Endodermal cell (in vitro differentiated cells): ENCODE measurements around the gene MRAP. TPM values are rescaled to one million over a fixed set of nuclear protein-coding genes. Genes with fewer than 3 reads are reported as not detected.

Experiments used
- DNase-seq: peaks from one replicate; pipeline ENCODE4 v3.0.0-alpha.2; 2017
- H3K27ac ChIP-seq: 2 replicates; pipeline ENCODE4 v1.5.1; 2013; ENCODE audit warnings: mild to moderate bottlenecking, low read depth, low read length, moderate library complexity
- H3K27me3 ChIP-seq: 2 replicates; pipeline ENCODE4 v1.6.1; 2013; ENCODE audit warnings: mild to moderate bottlenecking, low read length, moderate library complexity; ENCODE audit not compliant: insufficient read depth, control insufficient read depth, poor library complexity, severe bottlenecking
- H3K36me3 ChIP-seq: 2 replicates; pipeline ENCODE4 v1.7.0; 2013; ENCODE audit warnings: mild to moderate bottlenecking, low read length, moderate library complexity; ENCODE audit not compliant: control insufficient read depth, insufficient read depth
- H3K4me1 ChIP-seq: one replicate; pipeline ENCODE4 v1.7.0; 2013; ENCODE audit warnings: low read length; ENCODE audit not compliant: control insufficient read depth, insufficient read depth
- H3K4me3 ChIP-seq: 2 replicates; pipeline ENCODE4 v1.5.1; 2013; ENCODE audit warnings: mild to moderate bottlenecking, low read length, moderate library complexity
- H3K9ac ChIP-seq: 2 replicates; pipeline ENCODE4 v1.6.1; 2013; ENCODE audit warnings: mild to moderate bottlenecking, low read length, moderate library complexity; ENCODE audit not compliant: poor library complexity, severe bottlenecking; ENCODE audit errors: extremely low read depth
- H3K9me3 ChIP-seq: 2 replicates; pipeline ENCODE4 v1.6.1; 2013; ENCODE audit warnings: mild to moderate bottlenecking, low read length, moderate library complexity; ENCODE audit not compliant: control insufficient read depth
- H3K27ac Mint-ChIP-seq: 2 replicates; pipeline ENCODE4 v1.8.0; 2020; ENCODE audit warnings: mixed read lengths
- H3K27me3 Mint-ChIP-seq: 2 replicates; pipeline ENCODE4 v1.8.0; 2021; ENCODE audit warnings: mild to moderate bottlenecking, mixed read lengths; ENCODE audit not compliant: insufficient read depth
- H3K36me3 Mint-ChIP-seq: 2 replicates; pipeline ENCODE4 v1.8.0; 2020; ENCODE audit warnings: low read depth, mixed read lengths
- H3K4me1 Mint-ChIP-seq: 2 replicates; pipeline ENCODE4 v1.8.0; 2020; ENCODE audit warnings: mixed read lengths
- H3K4me3 Mint-ChIP-seq: 2 replicates; pipeline ENCODE4 v1.8.0; 2020; ENCODE audit warnings: mild to moderate bottlenecking, moderate library complexity, mixed read lengths
- H3K9me3 Mint-ChIP-seq: 2 replicates; pipeline ENCODE4 v1.8.0; 2020; ENCODE audit warnings: mild to moderate bottlenecking, mixed read lengths
- WGBS, 2 experiments: methylation state at CpG; one replicate each; pipeline versions ENCODE4 v1.1.5 to v1.1.7; 2013; ENCODE audit warnings: missing lambda C conversion rate in 2 of 2, mixed read lengths in 1 of 2; ENCODE audit not compliant: insufficient coverage in 1 of 2, insufficient read length in 1 of 2; 5-methylcytosine and 5-hydroxymethylcytosine counted together
- long read RNA-seq, 4 experiments: library from polyadenylated mRNA in 2 of 4; library from RNA in 1 of 4; library from capped mRNA in 1 of 4; stranded (forward) in 3 of 4; unstranded in 1 of 4; transcript quantifications; one replicate each; pipeline ENCODE4 v2.0.0, GENCODE V29; 2020 to 2021; ENCODE audit warnings: inconsistent platforms in 1 of 4
- polyA plus RNA-seq, 2 experiments: library from polyadenylated mRNA; stranded (reverse); fragments of 50-300 nt; gene quantifications; one replicate each; pipeline ENCODE4 v1.2.3, GENCODE V29; 2013
- total RNA-seq, 2 donors: library from RNA; stranded (reverse); fragmentation: NEBNext Ultra II Directional in 1 of 2; extraction: Animal tissue kit (Norgen Biotek cat#: 25700) in 1 of 2; gene quantifications; 2 replicates in 1 of 2; 3 replicates in 1 of 2; pipeline ENCODE4 v1.2.1, GENCODE V29; 2021
- TF ChIP-seq, protein P1 (sequence below): fragments of 200-600 bp; sonication (generic); conservative IDR thresholded peaks from 2 replicates; pipeline ENCODE4 v1.5.0; 2021; ENCODE audit warnings: antibody characterized with exemption, mild to moderate bottlenecking

MRAP gene
- not detected for total RNA-seq
- polyA plus RNA-seq (2013, experiment 1 of 2), result not detected
- polyA plus RNA-seq (2013, experiment 2 of 2), result not detected
- long read RNA-seq, experiment 1, result 0 reads
- long read RNA-seq, experiment 2, result 0 reads
- long read RNA-seq, experiment 3, partial matches to known transcripts, result 0 of 1 reads
- long read RNA-seq, experiment 3, other reads (novel, unspliced or antisense), result 1 of 1 reads
- long read RNA-seq, experiment 4, result 0 reads

GRCh38 chr21:32298658-32299081 is at the start of gene MRAP:
Gene MRAP (plus strand): TSS chr21:32298855. CDS start chr21:32298972, 117 bp downstream.
- TF ChIP-seq, protein P1, sequence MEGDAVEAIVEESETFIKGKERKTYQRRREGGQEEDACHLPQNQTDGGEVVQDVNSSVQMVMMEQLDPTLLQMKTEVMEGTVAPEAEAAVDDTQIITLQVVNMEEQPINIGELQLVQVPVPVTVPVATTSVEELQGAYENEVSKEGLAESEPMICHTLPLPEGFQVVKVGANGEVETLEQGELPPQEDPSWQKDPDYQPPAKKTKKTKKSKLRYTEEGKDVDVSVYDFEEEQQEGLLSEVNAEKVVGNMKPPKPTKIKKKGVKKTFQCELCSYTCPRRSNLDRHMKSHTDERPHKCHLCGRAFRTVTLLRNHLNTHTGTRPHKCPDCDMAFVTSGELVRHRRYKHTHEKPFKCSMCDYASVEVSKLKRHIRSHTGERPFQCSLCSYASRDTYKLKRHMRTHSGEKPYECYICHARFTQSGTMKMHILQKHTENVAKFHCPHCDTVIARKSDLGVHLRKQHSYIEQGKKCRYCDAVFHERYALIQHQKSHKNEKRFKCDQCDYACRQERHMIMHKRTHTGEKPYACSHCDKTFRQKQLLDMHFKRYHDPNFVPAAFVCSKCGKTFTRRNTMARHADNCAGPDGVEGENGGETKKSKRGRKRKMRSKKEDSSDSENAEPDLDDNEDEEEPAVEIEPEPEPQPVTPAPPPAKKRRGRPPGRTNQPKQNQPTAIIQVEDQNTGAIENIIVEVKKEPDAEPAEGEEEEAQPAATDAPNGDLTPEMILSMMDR, result no peak
- H3K27me3 ChIP-seq, result no peaks in the 10 kb centered on the region
- 91 to 93% methylated on average over 10 to 14 of the region's 14 CpGs for WGBS, 2 experiments
- Mint-ChIP-seq H3K27me3 (no peaks in the 10 kb centered on the region), H3K36me3 (peaks cover 11% of the 10 kb centered on the region), H3K4me1 (no peaks in the 10 kb centered on the region), H3K4me3 (no peak within 1 kb of the TSS), H3K9me3 (no peaks in the 10 kb centered on the region), H3K27ac (no peak within 1 kb of the TSS)
- no peaks in the 10 kb centered on the region for H3K9me3 ChIP-seq
- peaks cover 11% of the 10 kb centered on the region for H3K36me3 ChIP-seq
- H3K4me1 ChIP-seq, result no peaks in the 10 kb centered on the region
- no peak within 1 kb of the TSS for H3K9ac ChIP-seq
- no peak for DNase-seq
- no peak within 1 kb of the TSS for H3K27ac ChIP-seq
- H3K4me3 ChIP-seq, result no peak within 1 kb of the TSS

DNA sequence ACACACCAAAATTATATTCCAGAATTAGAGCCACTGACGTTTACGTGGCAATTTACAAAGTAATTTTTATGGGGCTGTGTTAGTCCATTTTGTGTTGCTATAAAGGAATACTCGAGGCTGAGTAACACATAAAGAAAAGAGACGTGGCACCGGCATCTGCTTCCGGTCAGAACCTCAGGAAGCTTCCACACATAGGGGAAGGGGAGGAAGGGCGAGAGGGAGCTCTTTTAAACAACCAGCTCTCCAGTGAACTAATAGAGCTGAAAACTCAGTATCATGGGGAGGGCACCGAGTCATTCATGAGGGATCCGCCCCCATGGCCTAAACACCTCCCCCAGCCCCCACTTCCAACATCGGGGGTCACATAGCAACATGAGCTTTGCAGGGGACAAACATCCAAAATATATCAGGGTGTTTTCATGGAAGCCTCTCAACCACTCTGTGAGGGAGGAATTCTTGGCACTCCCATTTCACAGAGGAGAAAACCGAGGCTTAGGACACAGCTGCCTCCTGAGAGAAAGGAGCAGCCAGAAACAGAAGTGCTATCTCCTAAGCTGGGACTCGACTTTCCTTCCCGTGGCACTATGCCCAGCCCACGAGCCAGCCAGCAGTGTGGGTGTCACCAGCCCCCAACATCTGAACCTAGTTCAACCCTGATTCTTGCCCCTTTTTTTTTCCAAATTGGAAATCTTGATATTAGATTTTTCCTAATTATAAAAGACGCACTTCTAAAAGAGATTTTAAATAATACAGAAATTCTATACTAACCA is 49.0 kb upstream of the MRAP start:
- Histone ChIP-seq H3K9me3 (no peaks in the 10 kb centered on the region), H3K4me3 (no peak overlapping the region), H3K36me3 (no peaks in the 10 kb centered on the region), H3K27me3 (no peaks in the 10 kb centered on the region), H3K4me1 (no peaks in the 10 kb centered on the region), H3K9ac (no peak overlapping the region), H3K27ac (no peak overlapping the region)
- H3K36me3 Mint-ChIP-seq, result no peaks in the 10 kb centered on the region
- H3K27me3 Mint-ChIP-seq, result no peaks in the 10 kb centered on the region
- no peak overlapping the region for H3K4me3 Mint-ChIP-seq
- peaks cover 3% of the 10 kb centered on the region for H3K4me1 Mint-ChIP-seq
- no peak for DNase-seq
- 93 to 94% methylated on average over 8 to 14 of the region's 15 CpGs for WGBS, 2 experiments
- TF ChIP-seq, protein P1, result no peak
- no peak overlapping the region for H3K27ac Mint-ChIP-seq
- no peaks in the 10 kb centered on the region for H3K9me3 Mint-ChIP-seq

DNA sequence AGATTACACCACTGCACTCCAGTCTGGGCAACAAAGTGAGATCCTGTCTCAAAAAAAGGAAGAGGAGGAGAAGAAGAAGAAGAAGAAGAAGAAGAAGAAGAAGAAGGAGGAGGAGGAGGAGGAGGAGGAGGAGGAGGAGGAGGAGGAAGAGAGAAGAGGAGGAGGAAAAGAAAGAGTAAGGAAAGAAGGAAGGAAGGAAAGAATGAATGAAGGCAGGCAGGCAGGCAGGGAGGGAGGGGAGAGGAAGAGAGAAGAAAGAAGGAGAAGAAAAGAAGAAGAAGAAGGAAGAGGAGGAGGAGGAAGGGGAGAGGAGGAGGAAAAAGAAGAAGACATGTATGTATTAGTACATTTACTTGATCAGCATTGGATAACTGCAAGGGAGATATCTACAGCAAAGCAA is 46.5 kb upstream of the MRAP start:
- Histone ChIP-seq H3K4me3 (no peak overlapping the region), H3K9ac (no peak overlapping the region), H3K36me3 (no peaks in the 10 kb centered on the region), H3K9me3 (no peaks in the 10 kb centered on the region), H3K27me3 (no peaks in the 10 kb centered on the region), H3K4me1 (no peaks in the 10 kb centered on the region), H3K27ac (no peak overlapping the region)
- Mint-ChIP-seq H3K36me3 (no peaks in the 10 kb centered on the region), H3K4me1 (peaks cover 3% of the 10 kb centered on the region), H3K4me3 (no peak overlapping the region), H3K27ac (no peak overlapping the region), H3K27me3 (no peaks in the 10 kb centered on the region), H3K9me3 (no peaks in the 10 kb centered on the region)
- TF ChIP-seq, protein P1, result no peak
- no peak for DNase-seq
